Activated CD8-positive, alpha-beta T cell treated with anti-CD3 and anti-CD28 coated beads for 36 hours (primary cell): Measurements from ENCODE around the gene SLC44A1. TPM values are rescaled to one million over a fixed set of nuclear protein-coding genes. Genes with fewer than 3 reads are reported as not detected.

Experiments used
- ATAC-seq: fragments of 200-7000 bp; cut with Tn5 transposase; one replicate; pipeline ENCODE4 v1.10.0; 2021; ENCODE audit warnings: mild to moderate bottlenecking, moderate library complexity
- CTCF ChIA-PET: fragments of 350-600 bp; sonication (Branson Sonifier 250); formaldehyde crosslinking; loops from one replicate; lab custom pipeline; 2021; ENCODE audit warnings: antibody characterized with exemption; lab: Charles Lee
- POLR2A ChIA-PET: fragments of 350-600 bp; sonication (Branson Sonifier 250); formaldehyde crosslinking; loops from one replicate; lab custom pipeline; 2021; ENCODE audit warnings: antibody characterized with exemption; lab: Charles Lee
- DNase-seq: peaks from one replicate; pipeline ENCODE4 v3.0.0-alpha.2; 2020
- H3K27ac Mint-ChIP-seq: one replicate; pipeline ENCODE4 v1.8.0; 2021; ENCODE audit warnings: mild to moderate bottlenecking, mixed read lengths
- H3K27me3 Mint-ChIP-seq: one replicate; pipeline ENCODE4 v1.8.0; 2021; ENCODE audit warnings: mixed read lengths
- H3K36me3 Mint-ChIP-seq: one replicate; pipeline ENCODE4 v1.8.0; 2021; ENCODE audit warnings: low read depth, mixed read lengths
- H3K4me1 Mint-ChIP-seq: one replicate; pipeline ENCODE4 v1.8.0; 2021; ENCODE audit warnings: low read depth, mixed read lengths
- H3K4me3 Mint-ChIP-seq: one replicate; pipeline ENCODE4 v1.8.0; 2021; ENCODE audit warnings: mild to moderate bottlenecking, moderate library complexity, mixed read lengths
- H3K9me3 Mint-ChIP-seq: one replicate; pipeline ENCODE4 v1.8.0; 2021; ENCODE audit warnings: mixed read lengths
- CTCF ChIP-seq: fragments of 200-600 bp; IDR thresholded peaks from one replicate; pipeline ENCODE4 v1.8.0; 2022; ENCODE audit warnings: antibody characterized with exemption, mild to moderate bottlenecking
- intact Hi-C: fragments of 100-400 bp; cut with micrococcal nuclease; formaldehyde crosslinking; loops from one replicate; pipeline ENCODE4 v1.10.0; 2022
- total RNA-seq, 2 experiments: library from RNA; stranded (reverse); gene quantifications; one replicate each; pipeline ENCODE4 v1.2.3, GENCODE V29; 2021

The SLC44A1 gene
- total RNA-seq, 2 experiments from 2014 or later = 7.2 to 8.3 TPM

- Mint-ChIP-seq H3K36me3 (no peaks in the 10 kb centered on the region), H3K27ac (no peak overlapping the region), H3K9me3 (no peaks in the 10 kb centered on the region), H3K27me3 (peaks cover 21% of the 10 kb centered on the region), H3K4me3 (no peak overlapping the region), H3K4me1 (no peaks in the 10 kb centered on the region)
- CTCF ChIA-PET = no interaction called here
- intact Hi-C loops = no loop called here
- ATAC-seq (no peak), DNase-seq (no peak)
- no peak for TF ChIP-seq CTCF
- POLR2A ChIA-PET = interaction anchor here (0.6 kb wide), 1 partner anchor 753 kb away, joined by 3 read pairs; no protein-coding TSS in a partner anchor
These were observed 148.1 kb downstream of the SLC44A1 start for GRCh38 chr9:105392531-105392930.

- ChIA-PET POLR2A (no interaction called here), CTCF (no interaction called here)
- no peaks in the 10 kb centered on the region for H3K4me1 Mint-ChIP-seq
- H3K27ac Mint-ChIP-seq = no peak overlapping the region
- no peaks in the 10 kb centered on the region for H3K36me3 Mint-ChIP-seq
- ATAC-seq = no peak
- H3K9me3 Mint-ChIP-seq = no peaks in the 10 kb centered on the region
- H3K4me3 Mint-ChIP-seq = no peak overlapping the region
- TF ChIP-seq CTCF = no peak
- H3K27me3 Mint-ChIP-seq = peaks cover 27% of the 10 kb centered on the region
- no peak for DNase-seq
- intact Hi-C loops = no loop called here
These were observed 149.3 kb downstream of the SLC44A1 start for GRCh38 chr9:105393576-105394344.

- Mint-ChIP-seq H3K4me1 (no peaks in the 10 kb centered on the region), H3K27ac (no peak overlapping the region), H3K9me3 (no peaks in the 10 kb centered on the region), H3K36me3 (no peaks in the 10 kb centered on the region), H3K4me3 (no peak overlapping the region), H3K27me3 (peaks cover 33% of the 10 kb centered on the region)
- no peak for DNase-seq
- no peak for TF ChIP-seq CTCF
- CTCF ChIA-PET = interaction anchor here (0.7 to 1.2 kb wide), 3 partner anchors 8 to 533 kb away, joined by 3 to 5 read pairs (median 4); no protein-coding TSS in a partner anchor
- intact Hi-C loops = no loop called here
- no peak for ATAC-seq
- POLR2A ChIA-PET = no interaction called here
These were observed 152.0 kb downstream of the SLC44A1 start for GRCh38 chr9:105396441-105396840.

- H3K4me1 Mint-ChIP-seq = no peaks in the 10 kb centered on the region
- POLR2A ChIA-PET = no interaction called here
- no peak for TF ChIP-seq CTCF
- DNase-seq (no peak), ATAC-seq (no peak)
- no peaks in the 10 kb centered on the region for H3K9me3 Mint-ChIP-seq
- no peak overlapping the region for H3K4me3 Mint-ChIP-seq
- H3K36me3 Mint-ChIP-seq = no peaks in the 10 kb centered on the region
- H3K27ac Mint-ChIP-seq = no peak overlapping the region
- intact Hi-C loops = no loop called here
- peaks cover 35% of the 10 kb centered on the region for H3K27me3 Mint-ChIP-seq
- CTCF ChIA-PET = no interaction called here
These were observed 152.4 kb downstream of the SLC44A1 start for GRCh38 chr9:105396901-105397300.

GRCh38 chr9:105399117-105399516, 154.7 kb downstream of the SLC44A1 start:
- H3K27me3 Mint-ChIP-seq = peaks cover 51% of the 10 kb centered on the region
- DNase-seq = no peak
- no peak overlapping the region for H3K27ac Mint-ChIP-seq
- no peak for TF ChIP-seq CTCF
- no peak for ATAC-seq
- ChIA-PET CTCF (interaction anchor here (0.7 to 1.6 kb wide), 2 partner anchors 16 to 341 kb away, joined by 5 read pairs; no protein-coding TSS in a partner anchor), POLR2A (interaction anchor here (1.0 kb wide), 1 partner anchor 43 kb away, joined by 3 read pairs; no protein-coding TSS in a partner anchor)
- no peaks in the 10 kb centered on the region for H3K9me3 Mint-ChIP-seq
- no peak overlapping the region for H3K4me3 Mint-ChIP-seq
- no peaks in the 10 kb centered on the region for H3K36me3 Mint-ChIP-seq
- H3K4me1 Mint-ChIP-seq = peaks cover 6% of the 10 kb centered on the region
- intact Hi-C loops = no loop called here
